ENCODE data around the gene MACROD2. TPM values are rescaled to one million over a fixed set of nuclear protein-coding genes. Genes with fewer than 3 reads are reported as not detected.

The MACROD2 gene
- total and polyA plus RNA-seq, 2 of the 4 experiments (the other 2 are of a cell fraction): not detected

DNA sequence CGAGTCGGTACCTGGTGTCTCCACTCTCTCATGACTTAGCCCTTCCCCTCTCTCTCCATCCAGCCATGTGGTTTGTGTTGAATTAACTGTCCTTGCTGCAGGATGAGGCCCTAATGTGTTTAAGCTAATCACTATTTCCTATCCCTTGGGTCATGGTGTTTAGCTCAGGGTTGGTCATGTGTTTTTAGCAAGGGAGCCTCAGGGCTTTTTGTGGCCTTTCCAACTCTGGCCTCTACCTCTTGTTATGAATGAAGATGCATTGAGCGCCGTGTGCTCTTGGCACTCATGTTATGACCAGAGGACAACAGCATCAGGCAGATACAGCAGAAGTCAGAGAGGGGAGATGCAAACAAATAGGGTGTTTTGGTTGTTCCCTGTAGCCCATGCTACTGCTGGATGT, 1016.3 kb downstream of the MACROD2 start:
- Histone ChIP-seq H2AFZ (replicated peaks; ENCODE audit: low read length, poor library complexity) (no peak overlapping the region), H2BK120ac (ENCODE audit: low read depth, low read length) (no peak overlapping the region), H3K14ac (replicated peaks; ENCODE audit: low read depth, low read length) (no peak overlapping the region), H3K9ac (ENCODE audit: low read depth, low read length) (no peak overlapping the region), H3K79me1 (ENCODE audit: low read depth in 1 of 2, low read length in 2 of 2) (no peaks in the 10 kb centered on the region), H3K4me3 (ENCODE audit: insufficient read depth, low read depth, low read length) (no peak overlapping the region), H3K56ac (ENCODE audit: extremely low read depth, insufficient read depth, low read length) (no peak overlapping the region), H3K23ac (ENCODE audit: low read depth, low read length) (no peak overlapping the region), H3K27ac (ENCODE audit: insufficient read depth, low read length) (no peak overlapping the region), H3K9me1 (ENCODE audit: insufficient read depth, low read length) (no peaks in the 10 kb centered on the region), H2BK20ac (ENCODE audit: low read depth, low read length) (no peak overlapping the region), H2AK5ac (ENCODE audit: low read depth, low read length) (no peak overlapping the region), H3K4me2 (ENCODE audit: low read depth, low read length) (no peak overlapping the region), H4K20me1 (ENCODE audit: insufficient read depth, low read length) (no peaks in the 10 kb centered on the region), H2BK15ac (ENCODE audit: low read depth, low read length) (no peak overlapping the region), H4K91ac (ENCODE audit: insufficient read depth, low read depth, low read length) (no peak overlapping the region), H2AK9ac (replicated peaks; ENCODE audit: low read depth, low read length, poor library complexity) (no peak overlapping the region), H3K9me3 (ENCODE audit: control insufficient read depth, insufficient read depth, low read length) (peaks cover 17% of the 10 kb centered on the region), H3K4me1 (ENCODE audit: control insufficient read depth, insufficient read depth, low read length) (no peaks in the 10 kb centered on the region), H3K4ac (ENCODE audit: low read depth, low read length) (no peak overlapping the region), H3K18ac (ENCODE audit: low read depth, low read length) (no peak overlapping the region), H3K36me3 (ENCODE audit: control insufficient read depth, insufficient read depth, low read length) (no peaks in the 10 kb centered on the region), H2BK5ac (ENCODE audit: low read depth, low read length, poor library complexity, severe bottlenecking) (no peak overlapping the region), H4K5ac (ENCODE audit: low read depth, low read length) (no peak overlapping the region), H4K8ac (ENCODE audit: low read depth in 2 of 2, low read length in 2 of 2) (no peak overlapping the region), H3K27me3 (ENCODE audit: control insufficient read depth, insufficient read depth, low read length) (no peaks in the 10 kb centered on the region)
- no peak for DNase-seq
- ATAC-seq (ENCODE audit: low read depth): no peak
- BruUV-seq (replicated peaks): no TSS peak
- TF ChIP-seq SMC3 (IDR thresholded peaks at IDR 0.05; ENCODE audit: low read depth, low read length): no peak
- no peak for TF ChIP-seq RAD21 (IDR thresholded peaks at IDR 0.05; ENCODE audit: low read length)
- no peak for TF ChIP-seq MAFK (IDR thresholded peaks at IDR 0.05; ENCODE audit: low read depth, low read length)
- no peak for TF ChIP-seq FOS (IDR thresholded peaks at IDR 0.05; ENCODE audit: low read depth, low read length)
- TF ChIP-seq CEBPB (IDR thresholded peaks at IDR 0.05; ENCODE audit: low read depth, low read length): no peak
- TF ChIP-seq MXI1 (IDR thresholded peaks at IDR 0.05; ENCODE audit: borderline replicate concordance, low read depth, low read length): no peak
- TF ChIP-seq CHD1 (IDR thresholded peaks at IDR 0.05; ENCODE audit: low read depth, low read length): no peak
- no peak for TF ChIP-seq BHLHE40 (IDR thresholded peaks at IDR 0.05; ENCODE audit: low read depth, low read length)
- TF ChIP-seq, protein P1, sequence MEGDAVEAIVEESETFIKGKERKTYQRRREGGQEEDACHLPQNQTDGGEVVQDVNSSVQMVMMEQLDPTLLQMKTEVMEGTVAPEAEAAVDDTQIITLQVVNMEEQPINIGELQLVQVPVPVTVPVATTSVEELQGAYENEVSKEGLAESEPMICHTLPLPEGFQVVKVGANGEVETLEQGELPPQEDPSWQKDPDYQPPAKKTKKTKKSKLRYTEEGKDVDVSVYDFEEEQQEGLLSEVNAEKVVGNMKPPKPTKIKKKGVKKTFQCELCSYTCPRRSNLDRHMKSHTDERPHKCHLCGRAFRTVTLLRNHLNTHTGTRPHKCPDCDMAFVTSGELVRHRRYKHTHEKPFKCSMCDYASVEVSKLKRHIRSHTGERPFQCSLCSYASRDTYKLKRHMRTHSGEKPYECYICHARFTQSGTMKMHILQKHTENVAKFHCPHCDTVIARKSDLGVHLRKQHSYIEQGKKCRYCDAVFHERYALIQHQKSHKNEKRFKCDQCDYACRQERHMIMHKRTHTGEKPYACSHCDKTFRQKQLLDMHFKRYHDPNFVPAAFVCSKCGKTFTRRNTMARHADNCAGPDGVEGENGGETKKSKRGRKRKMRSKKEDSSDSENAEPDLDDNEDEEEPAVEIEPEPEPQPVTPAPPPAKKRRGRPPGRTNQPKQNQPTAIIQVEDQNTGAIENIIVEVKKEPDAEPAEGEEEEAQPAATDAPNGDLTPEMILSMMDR (conservative IDR thresholded peaks at IDR 0.05; ENCODE audit: low read depth, low read length): no peak
- no peak for TF ChIP-seq MAZ (IDR thresholded peaks at IDR 0.05; ENCODE audit: borderline replicate concordance, low read depth, low read length)
- TF ChIP-seq RCOR1 (IDR thresholded peaks at IDR 0.05; ENCODE audit: insufficient replicate concordance, low read length): no peak
- TF ChIP-seq, protein P2, sequence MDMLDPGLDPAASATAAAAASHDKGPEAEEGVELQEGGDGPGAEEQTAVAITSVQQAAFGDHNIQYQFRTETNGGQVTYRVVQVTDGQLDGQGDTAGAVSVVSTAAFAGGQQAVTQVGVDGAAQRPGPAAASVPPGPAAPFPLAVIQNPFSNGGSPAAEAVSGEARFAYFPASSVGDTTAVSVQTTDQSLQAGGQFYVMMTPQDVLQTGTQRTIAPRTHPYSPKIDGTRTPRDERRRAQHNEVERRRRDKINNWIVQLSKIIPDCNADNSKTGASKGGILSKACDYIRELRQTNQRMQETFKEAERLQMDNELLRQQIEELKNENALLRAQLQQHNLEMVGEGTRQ (IDR thresholded peaks at IDR 0.05; ENCODE audit: low read depth, low read length): no peak
- no peak for TF ChIP-seq RFX5 (IDR thresholded peaks at IDR 0.05; ENCODE audit: low read depth, low read length)
- no peak for TF ChIP-seq POLR2A (IDR thresholded peaks at IDR 0.05; ENCODE audit: low read depth, low read length)
- TF ChIP-seq, protein P3, sequence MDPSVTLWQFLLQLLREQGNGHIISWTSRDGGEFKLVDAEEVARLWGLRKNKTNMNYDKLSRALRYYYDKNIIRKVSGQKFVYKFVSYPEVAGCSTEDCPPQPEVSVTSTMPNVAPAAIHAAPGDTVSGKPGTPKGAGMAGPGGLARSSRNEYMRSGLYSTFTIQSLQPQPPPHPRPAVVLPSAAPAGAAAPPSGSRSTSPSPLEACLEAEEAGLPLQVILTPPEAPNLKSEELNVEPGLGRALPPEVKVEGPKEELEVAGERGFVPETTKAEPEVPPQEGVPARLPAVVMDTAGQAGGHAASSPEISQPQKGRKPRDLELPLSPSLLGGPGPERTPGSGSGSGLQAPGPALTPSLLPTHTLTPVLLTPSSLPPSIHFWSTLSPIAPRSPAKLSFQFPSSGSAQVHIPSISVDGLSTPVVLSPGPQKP (IDR thresholded peaks at IDR 0.05; ENCODE audit: borderline replicate concordance, low read depth, low read length): no peak
- TF ChIP-seq NFE2L2 (IDR thresholded peaks at IDR 0.05; ENCODE audit: low read depth, low read length): no peak
- CTCF ChIA-PET: no interaction called here
- POLR2A ChIA-PET (ENCODE audit: unreplicated experiment): no interaction called here
- no CpG with 5 or more reads among the region's 4 CpGs for WGBS, 2 experiments (ENCODE audit: extremely low coverage in 2 of 2, insufficient read length in 1 of 2)
- in situ Hi-C loops (cut with MboI; ENCODE audit: low sequenced_read_pairs) (no loop called here), intact Hi-C loops (cut with micrococcal nuclease) (no loop called here), dilution Hi-C loops (cut with HindIII; ENCODE audit: low sequenced_read_pairs, unreplicated experiment) (no loop called here)

Measured in IMR-90 (cell line).